Measurements from ENCODE around the gene CNTF.

CNTF gene

GRCh38 chr11:58647866-58648265 is 25.4 kb downstream of the CNTF start:
- FAIRE-seq, result no peak

GRCh38 chr11:58649623-58650022 is 27.2 kb downstream of the CNTF start:
- FAIRE-seq, result no peak

DNA sequence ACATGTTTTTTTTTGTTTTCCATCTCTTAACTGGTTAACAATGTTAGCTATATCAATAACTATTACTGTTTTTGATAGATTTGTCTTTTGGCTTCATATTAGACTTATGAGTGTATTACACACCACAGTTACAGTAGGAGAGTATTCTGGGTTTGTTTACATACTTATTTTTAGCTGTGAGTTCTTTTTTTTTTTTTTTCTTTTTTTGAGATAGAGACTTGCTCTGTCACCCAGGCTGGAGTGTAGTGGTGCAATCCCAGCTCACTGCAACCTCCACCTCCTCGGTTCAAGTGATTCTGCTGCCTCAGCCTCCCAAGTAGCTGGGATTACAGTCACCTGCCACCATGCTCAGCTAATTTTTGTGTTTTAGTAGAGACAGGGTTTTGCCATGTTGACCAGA is 28.0 kb downstream of the CNTF start:
- no peak for FAIRE-seq

GRCh38 chr11:58652726-58653280 is 30.3 kb downstream of the CNTF start:
- FAIRE-seq, result no peak

GRCh38 chr11:58654079-58654907 is 31.8 kb downstream of the CNTF start:
- FAIRE-seq, result no peak

- no peak for FAIRE-seq
Observed at GRCh38 chr11:58654908-58655296, 32.4 kb downstream of the CNTF start.

DNA sequence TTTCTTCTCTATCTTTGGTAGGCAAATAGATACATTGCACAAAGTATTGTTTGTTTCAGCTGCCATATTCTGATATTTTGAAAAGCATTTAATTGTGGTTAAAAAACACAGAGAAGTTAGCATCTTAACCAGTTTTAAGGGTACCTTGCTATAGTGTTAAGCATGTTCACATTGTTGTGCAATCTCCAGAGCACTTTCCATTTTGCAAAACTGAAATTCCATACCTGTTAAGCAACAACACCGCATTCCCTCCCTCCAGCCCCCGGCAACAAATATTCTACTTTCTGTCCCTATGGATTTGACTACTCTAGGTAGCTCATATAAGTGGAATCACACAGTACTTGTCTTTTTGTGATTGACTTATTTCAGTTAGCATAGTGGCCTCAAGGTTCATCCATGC is 33.9 kb downstream of the CNTF start:
- no peak for FAIRE-seq

- FAIRE-seq, result no peak
Observed at GRCh38 chr11:58658623-58659022, 36.2 kb downstream of the CNTF start.

- no peak for FAIRE-seq
Observed at GRCh38 chr11:58659404-58659803, 36.9 kb downstream of the CNTF start.

DNA sequence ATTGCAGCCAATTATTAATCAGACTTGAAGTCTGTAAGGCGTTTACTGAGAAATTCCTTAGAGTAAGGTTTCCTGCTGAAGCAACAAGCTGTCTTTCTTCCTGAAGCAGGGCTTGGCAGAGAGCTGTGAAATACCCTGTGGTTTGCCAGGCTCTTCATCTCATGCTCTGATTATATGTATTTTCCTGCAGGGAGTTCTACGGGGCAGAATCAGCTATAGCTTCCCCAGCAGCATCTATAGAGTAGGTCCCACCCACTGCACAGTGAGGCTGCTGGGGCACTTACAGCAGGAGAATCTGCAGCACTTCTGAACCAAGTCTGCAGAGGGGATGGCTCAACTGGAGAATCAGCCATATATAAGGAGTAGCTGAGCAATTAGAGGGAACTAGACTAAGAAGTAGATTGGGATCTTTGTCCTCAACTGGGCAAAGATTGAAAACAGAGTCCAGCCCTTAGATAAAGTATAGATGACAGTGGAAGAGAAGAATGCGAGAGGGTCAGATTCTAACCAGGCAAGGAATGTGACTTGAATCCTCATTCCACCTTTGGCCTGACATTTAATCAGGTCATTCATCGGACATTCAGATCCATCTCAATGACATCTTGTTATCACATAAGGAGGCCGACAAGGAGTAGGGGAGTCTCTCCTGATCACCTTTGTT is 37.6 kb downstream of the CNTF start:
- no peak for FAIRE-seq

GRCh38 chr11:58671983-58672633 is 49.6 kb downstream of the CNTF start:
- no peak for FAIRE-seq

DNA sequence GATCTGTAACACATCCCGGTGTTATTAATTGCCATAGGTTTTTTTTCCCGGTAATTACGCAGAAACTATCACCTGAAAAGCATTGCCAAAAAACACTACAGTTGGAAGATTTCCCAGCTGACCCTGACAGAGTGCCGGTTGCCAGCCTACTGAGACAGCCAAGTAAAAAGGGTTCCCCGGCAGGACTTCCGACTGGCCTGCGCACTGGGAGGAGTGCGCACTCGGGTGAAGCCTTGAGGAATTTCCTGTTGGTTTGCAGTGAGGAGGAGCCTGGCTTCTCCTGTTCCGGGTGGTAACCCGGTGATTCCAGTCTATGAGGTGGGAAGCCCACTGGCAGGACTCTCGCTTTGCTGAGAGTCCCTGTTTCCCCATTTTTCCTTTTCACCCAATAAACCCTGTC is 52.1 kb downstream of the CNTF start:
- FAIRE-seq, result no peak

All from TTC549 (cell line).